A549 treated with RU486 at 1 μM for 4 hours (cell line): ENCODE results near the gene IL20RA. TPM values are rescaled to one million over a fixed set of nuclear protein-coding genes. Genes with fewer than 3 reads are reported as not detected.

ENCODE experiments used
- total RNA-seq: library from RNA; stranded (reverse); fragments of 200-300 nt; extraction: Qiagen RNA extraction; gene quantifications from 5 replicates; pipeline ENCODE4 v1.2.3, GENCODE V29; 2022; ENCODE audit warnings: low read depth

The IL20RA gene
- total RNA-seq = 0.03 TPM in 1 of 5 replicates, not detected in the others

GRCh38 chr6:137044366-137045221 is at the start of gene IL20RA:
Gene IL20RA, minus strand, starts transcription at chr6:137044965. Its CDS starts 237 bp downstream, at chr6:137044728.

Other genes with a start within 250 kb of the IL20RA start
- gene PEX7, start 222.4 kb downstream of the IL20RA start, total RNA-seq = 4.2 to 5.6 TPM (median 4.9 TPM) in 5 replicates
- gene SLC35D3, start 122.7 kb downstream of the IL20RA start, total RNA-seq = 0.07 to 0.15 TPM (median 0.07 TPM) in 3 of 5 replicates, not detected in the others
- not detected in 5 replicates for gene IL22RA2, start 128.7 kb upstream of the IL20RA start, total RNA-seq
- gene IFNGR1, start 174.4 kb upstream of the IL20RA start, total RNA-seq = 23.0 to 33.6 TPM (median 27.8 TPM) in 5 replicates